Loucy (cell line): ENCODE measurements around the gene RAB6B.

ENCODE experiments used
- H2AFZ ChIP-seq: fragments of 200-600 bp; sonication (generic); 2 replicates; pipeline ENCODE4 v1.6.0; 2016; ENCODE audit warnings: antibody characterized with exemption, mild to moderate bottlenecking, low read length, moderate library complexity
- H3F3A ChIP-seq: fragments of 200-600 bp; 2 replicates; pipeline ENCODE4 v1.6.0; 2016; ENCODE audit warnings: antibody characterized with exemption, low read depth, mild to moderate bottlenecking
- H3K27me3 ChIP-seq: fragments of 200-600 bp; sonication (generic); 2 replicates; pipeline ENCODE4 v1.6.1; 2014; ENCODE audit warnings: low read length, mild to moderate bottlenecking; ENCODE audit not compliant: insufficient read depth, poor library complexity, severe bottlenecking
- H3K36me3 ChIP-seq: fragments of 200-600 bp; sonication (generic); 2 replicates; pipeline ENCODE4 v1.6.1; 2016; ENCODE audit warnings: low read length; ENCODE audit not compliant: insufficient read depth
- H3K4me1 ChIP-seq: fragments of 200-600 bp; sonication (generic); 2 replicates; pipeline ENCODE4 v1.5.1; 2014; ENCODE audit warnings: low read length, mild to moderate bottlenecking; ENCODE audit not compliant: insufficient read depth, poor library complexity, severe bottlenecking
- H3K4me2 ChIP-seq: fragments of 200-600 bp; sonication (generic); 2 replicates; pipeline ENCODE4 v1.6.0; 2014; ENCODE audit warnings: antibody characterized with exemption, low read length, low read depth, mild to moderate bottlenecking; ENCODE audit not compliant: poor library complexity, severe bottlenecking
- H3K4me3 ChIP-seq: fragments of 200-600 bp; sonication (generic); 2 replicates; pipeline ENCODE4 v1.5.1; 2014; ENCODE audit warnings: low read length, mild to moderate bottlenecking, mixed read lengths; ENCODE audit not compliant: poor library complexity, severe bottlenecking
- H3K79me2 ChIP-seq: fragments of 200-600 bp; sonication (generic); 2 replicates; pipeline ENCODE4 v1.6.1; 2014; ENCODE audit warnings: low read length; ENCODE audit not compliant: insufficient read depth
- H3K9ac ChIP-seq: fragments of 200-600 bp; sonication (generic); 2 replicates; pipeline ENCODE4 v1.6.0; 2014; ENCODE audit warnings: mild to moderate bottlenecking, low read depth, low read length, moderate library complexity; ENCODE audit not compliant: poor library complexity, severe bottlenecking
- H3K9me2 ChIP-seq: fragments of 200-600 bp; sonication (generic); replicated peaks from 2 replicates; pipeline ENCODE4 v1.6.1; 2016; ENCODE audit warnings: low read depth, low read length, mixed read lengths
- H3K9me3 ChIP-seq: fragments of 200-600 bp; sonication (generic); 2 replicates; pipeline ENCODE4 v1.6.1; 2014; ENCODE audit warnings: mild to moderate bottlenecking, antibody characterized with exemption, low read length, low read depth; ENCODE audit not compliant: insufficient read depth
- H4K20me1 ChIP-seq: fragments of 200-600 bp; sonication (generic); 2 replicates; pipeline ENCODE4 v1.6.0; 2014; ENCODE audit warnings: antibody characterized with exemption, low read length, mild to moderate bottlenecking; ENCODE audit not compliant: insufficient read depth, poor library complexity, severe bottlenecking
- EZH2phosphoT487 ChIP-seq: fragments of 200-600 bp; IDR thresholded peaks from 2 replicates; pipeline ENCODE4 v1.6.1; 2018; ENCODE audit warnings: antibody characterized with exemption, mild to moderate bottlenecking, moderate library complexity, borderline replicate concordance
- TF ChIP-seq, protein P1 (sequence below): fragments of 200-600 bp; sonication (generic); conservative IDR thresholded peaks from 2 replicates; pipeline ENCODE4 v1.5.1; 2014; ENCODE audit warnings: mild to moderate bottlenecking, antibody characterized with exemption, low read length

Gene RAB6B

DNA sequence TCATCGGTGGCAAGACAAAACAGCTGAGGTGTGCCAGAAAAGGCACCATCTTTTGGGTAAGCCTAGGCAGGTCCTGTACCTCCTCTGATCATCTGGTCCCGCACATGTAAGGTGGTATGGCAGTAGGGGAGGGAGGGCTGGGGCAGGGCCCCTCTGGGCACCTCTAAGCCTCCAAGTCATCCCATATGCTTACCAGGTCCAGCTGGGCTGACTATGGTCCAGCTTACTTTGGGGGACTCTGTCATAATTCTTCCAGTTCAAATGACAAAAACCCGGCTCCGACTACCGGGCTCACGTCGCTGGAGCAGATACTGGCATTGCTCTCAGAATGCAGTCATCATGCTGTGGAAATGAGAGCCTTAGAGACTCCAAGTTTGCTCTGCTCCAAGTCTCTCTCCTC, 1.9 kb upstream of the RAB6B start:
- Histone ChIP-seq H3K4me1 (no peaks in the 10 kb centered on the region), H3K9me3 (no peaks in the 10 kb centered on the region), H3K36me3 (no peaks in the 10 kb centered on the region), H3K9me2 (no peaks in the 10 kb centered on the region), H2AFZ (no peak overlapping the region), H3K4me3 (no peak overlapping the region), H3K79me2 (no peaks in the 10 kb centered on the region), H4K20me1 (no peaks in the 10 kb centered on the region), H3K9ac (no peak overlapping the region), H3K4me2 (no peak overlapping the region), H3K27me3 (peaks cover 12% of the 10 kb centered on the region), H3F3A (no peaks in the 10 kb centered on the region)
- TF ChIP-seq EZH2phosphoT487: no peak
- TF ChIP-seq, protein P1, sequence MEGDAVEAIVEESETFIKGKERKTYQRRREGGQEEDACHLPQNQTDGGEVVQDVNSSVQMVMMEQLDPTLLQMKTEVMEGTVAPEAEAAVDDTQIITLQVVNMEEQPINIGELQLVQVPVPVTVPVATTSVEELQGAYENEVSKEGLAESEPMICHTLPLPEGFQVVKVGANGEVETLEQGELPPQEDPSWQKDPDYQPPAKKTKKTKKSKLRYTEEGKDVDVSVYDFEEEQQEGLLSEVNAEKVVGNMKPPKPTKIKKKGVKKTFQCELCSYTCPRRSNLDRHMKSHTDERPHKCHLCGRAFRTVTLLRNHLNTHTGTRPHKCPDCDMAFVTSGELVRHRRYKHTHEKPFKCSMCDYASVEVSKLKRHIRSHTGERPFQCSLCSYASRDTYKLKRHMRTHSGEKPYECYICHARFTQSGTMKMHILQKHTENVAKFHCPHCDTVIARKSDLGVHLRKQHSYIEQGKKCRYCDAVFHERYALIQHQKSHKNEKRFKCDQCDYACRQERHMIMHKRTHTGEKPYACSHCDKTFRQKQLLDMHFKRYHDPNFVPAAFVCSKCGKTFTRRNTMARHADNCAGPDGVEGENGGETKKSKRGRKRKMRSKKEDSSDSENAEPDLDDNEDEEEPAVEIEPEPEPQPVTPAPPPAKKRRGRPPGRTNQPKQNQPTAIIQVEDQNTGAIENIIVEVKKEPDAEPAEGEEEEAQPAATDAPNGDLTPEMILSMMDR: no peak

DNA sequence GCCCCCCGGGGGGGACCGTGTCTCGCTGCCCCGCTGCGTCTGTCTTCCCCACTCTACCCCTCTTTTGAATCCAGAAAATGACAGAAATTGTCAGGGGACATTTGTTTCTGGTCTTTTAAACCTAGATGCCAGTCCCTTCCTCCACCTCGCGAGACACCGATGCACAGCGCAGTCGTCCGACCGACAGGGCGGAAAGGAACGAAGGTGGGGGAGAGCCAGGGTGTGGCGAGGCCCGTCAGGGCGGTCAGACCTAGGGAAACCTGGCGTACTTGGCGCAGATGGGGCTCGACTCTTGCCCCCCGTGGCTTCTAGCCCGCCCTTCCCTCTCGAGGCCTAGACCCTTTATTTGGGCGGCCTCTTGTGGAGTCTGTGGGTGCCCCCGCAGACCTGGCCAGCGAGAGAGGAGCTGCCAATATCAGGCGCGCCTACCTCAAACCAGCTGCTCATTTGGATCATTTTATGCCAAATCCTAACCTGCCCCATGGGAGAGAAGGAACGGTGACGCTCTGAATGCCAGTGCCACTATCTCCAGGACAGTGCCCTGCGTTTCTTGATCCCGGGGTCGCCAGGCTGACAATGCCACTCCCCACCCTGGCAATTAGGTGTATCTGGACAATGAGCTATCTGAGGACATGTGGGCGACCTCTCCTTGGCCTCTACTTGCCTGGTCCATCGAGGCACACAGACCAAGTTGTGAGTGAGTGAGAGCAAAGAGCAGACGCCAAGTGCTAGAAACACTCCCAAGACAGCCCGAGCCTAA, 500 bp upstream of the RAB6B start:
- Histone ChIP-seq H3K27me3 (peaks cover 12% of the 10 kb centered on the region), H3K9ac (no peak overlapping the region), H3K4me3 (peak overlapping the region; percentile 65)

DNA sequence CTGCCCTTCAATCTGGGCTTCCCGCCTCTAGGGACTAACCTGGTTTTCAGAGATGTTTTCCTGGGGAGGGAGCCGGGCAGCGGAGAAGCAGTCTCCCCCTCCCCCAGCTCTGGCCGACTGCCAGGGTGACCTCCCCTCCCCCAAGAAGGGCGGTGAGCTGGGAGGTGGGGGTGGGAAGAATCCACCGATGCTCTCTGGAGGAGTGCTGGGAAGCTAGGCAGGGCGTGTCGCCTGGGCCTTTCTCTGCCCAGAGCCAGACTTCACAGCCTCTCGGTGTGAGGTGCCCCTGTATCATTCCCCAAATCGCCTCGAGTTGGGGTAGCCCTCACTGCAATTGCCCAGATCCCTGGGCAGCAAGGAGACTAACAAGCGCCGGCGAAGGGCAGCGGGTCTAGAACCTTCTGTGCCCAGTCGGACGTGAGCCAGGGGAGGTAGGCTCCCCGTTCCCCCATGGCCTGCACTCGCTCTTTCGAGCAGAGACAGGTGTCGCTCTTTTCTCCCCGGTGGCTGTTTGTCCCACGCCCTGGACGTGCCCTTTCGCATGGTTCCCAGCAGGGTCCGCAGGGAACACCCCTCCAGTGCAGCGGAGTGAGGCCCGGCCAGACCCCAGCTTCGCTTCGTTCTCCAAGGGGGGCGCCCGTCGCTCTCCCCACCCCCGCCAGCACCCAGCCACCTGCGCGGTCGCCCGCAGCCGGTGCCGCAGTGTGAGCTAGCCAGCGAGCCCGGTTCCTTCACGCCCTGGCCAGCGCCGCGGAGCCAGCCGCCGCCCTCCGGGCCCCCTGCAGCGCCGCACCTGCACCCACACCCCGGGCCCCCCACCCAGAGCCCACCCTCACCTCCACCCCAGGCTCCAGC, 1.1 kb downstream of the RAB6B start:
- TF ChIP-seq EZH2phosphoT487: no peak
- TF ChIP-seq, protein P1: no peak
- Histone ChIP-seq H3K36me3 (no peaks in the 10 kb centered on the region), H2AFZ (no peak overlapping the region), H3K79me2 (no peaks in the 10 kb centered on the region), H3K4me1 (no peaks in the 10 kb centered on the region), H3F3A (no peaks in the 10 kb centered on the region), H3K4me2 (no peak overlapping the region), H3K9me3 (no peaks in the 10 kb centered on the region), H3K27me3 (peaks cover 12% of the 10 kb centered on the region), H3K4me3 (no peak overlapping the region), H4K20me1 (no peaks in the 10 kb centered on the region), H3K9ac (no peak overlapping the region), H3K9me2 (no peaks in the 10 kb centered on the region)

More for the DNA sequence above, 500 bp upstream of the RAB6B start:
- Histone ChIP-seq H3K36me3 (no peaks in the 10 kb centered on the region), H3K9me3 (no peaks in the 10 kb centered on the region), H3F3A (no peaks in the 10 kb centered on the region), H4K20me1 (no peaks in the 10 kb centered on the region), H3K79me2 (no peaks in the 10 kb centered on the region), H2AFZ (peak overlapping the region; percentile 83; the same call in 1 of the 2 replicates), H3K4me2 (peak overlapping the region; percentile 66), H3K9me2 (no peaks in the 10 kb centered on the region), H3K4me1 (no peaks in the 10 kb centered on the region)
- TF ChIP-seq, protein P1: no peak
- no peak for TF ChIP-seq EZH2phosphoT487
